PC-9 (cell line): ENCODE data around the gene CAMTA1.

Experiments used
- EZH2 ChIP-seq: fragments of 200-600 bp; sonication (generic); IDR thresholded peaks from 2 replicates; pipeline ENCODE4 v1.8.0; 2017; ENCODE audit warnings: antibody characterized with exemption, low read depth
- TF ChIP-seq, protein P1 (sequence below): fragments of 200-600 bp; sonication (generic); conservative IDR thresholded peaks from 2 replicates; pipeline ENCODE4 v1.6.1; 2017; ENCODE audit warnings: mixed run types, antibody characterized with exemption, mild to moderate bottlenecking, moderate library complexity

GRCh38 chr1:7657287-7658016, 872.2 kb downstream of the CAMTA1 start:
- TF ChIP-seq, protein P1, sequence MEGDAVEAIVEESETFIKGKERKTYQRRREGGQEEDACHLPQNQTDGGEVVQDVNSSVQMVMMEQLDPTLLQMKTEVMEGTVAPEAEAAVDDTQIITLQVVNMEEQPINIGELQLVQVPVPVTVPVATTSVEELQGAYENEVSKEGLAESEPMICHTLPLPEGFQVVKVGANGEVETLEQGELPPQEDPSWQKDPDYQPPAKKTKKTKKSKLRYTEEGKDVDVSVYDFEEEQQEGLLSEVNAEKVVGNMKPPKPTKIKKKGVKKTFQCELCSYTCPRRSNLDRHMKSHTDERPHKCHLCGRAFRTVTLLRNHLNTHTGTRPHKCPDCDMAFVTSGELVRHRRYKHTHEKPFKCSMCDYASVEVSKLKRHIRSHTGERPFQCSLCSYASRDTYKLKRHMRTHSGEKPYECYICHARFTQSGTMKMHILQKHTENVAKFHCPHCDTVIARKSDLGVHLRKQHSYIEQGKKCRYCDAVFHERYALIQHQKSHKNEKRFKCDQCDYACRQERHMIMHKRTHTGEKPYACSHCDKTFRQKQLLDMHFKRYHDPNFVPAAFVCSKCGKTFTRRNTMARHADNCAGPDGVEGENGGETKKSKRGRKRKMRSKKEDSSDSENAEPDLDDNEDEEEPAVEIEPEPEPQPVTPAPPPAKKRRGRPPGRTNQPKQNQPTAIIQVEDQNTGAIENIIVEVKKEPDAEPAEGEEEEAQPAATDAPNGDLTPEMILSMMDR = no peak
- no peak for TF ChIP-seq EZH2
